GM19455 (cell line): Measurements from ENCODE around the gene OTP.

ENCODE experiments used
- ATAC-seq: cut with Tn5 transposase; IDR thresholded peaks from one replicate; pipeline ENCODE4 v1.9.1; 2021; ENCODE audit not compliant: unreplicated experiment

Gene OTP

GRCh38 chr5:77637998-77638762 lies at the start of gene OTP:
TSS of gene OTP (minus strand) at chr5:77638713. CDS start at chr5:77638549, 164 bp downstream.
- no peak for ATAC-seq

GRCh38 chr5:77683171-77683732 lies 44.7 kb upstream of the OTP start:
- no peak for ATAC-seq

GRCh38 chr5:77670526-77670925 lies 32.0 kb upstream of the OTP start:
- no peak for ATAC-seq

GRCh38 chr5:77669677-77670076 lies 31.2 kb upstream of the OTP start:
- ATAC-seq: no peak

- no peak for ATAC-seq
These were observed 24.8 kb upstream of the OTP start for GRCh38 chr5:77663090-77663863.

GRCh38 chr5:77662635-77663034 lies 24.1 kb upstream of the OTP start:
- ATAC-seq: no peak

- ATAC-seq: no peak
These were observed 20.1 kb upstream of the OTP start for GRCh38 chr5:77658662-77659061.

GRCh38 chr5:77651343-77651742 lies 12.8 kb upstream of the OTP start:
- ATAC-seq: no peak

GRCh38 chr5:77650686-77651085 lies 12.2 kb upstream of the OTP start:
- ATAC-seq: no peak

GRCh38 chr5:77649776-77650175 lies 11.3 kb upstream of the OTP start:
- no peak for ATAC-seq

GRCh38 chr5:77645995-77646639 lies 7.6 kb upstream of the OTP start:
- no peak for ATAC-seq

GRCh38 chr5:77645158-77645994 lies 6.9 kb upstream of the OTP start:
- ATAC-seq: no peak

GRCh38 chr5:77644371-77645157 lies 6.1 kb upstream of the OTP start:
- ATAC-seq: no peak

- no peak for ATAC-seq
These were observed 5.3 kb upstream of the OTP start for GRCh38 chr5:77643654-77644370.

- ATAC-seq: no peak
These were observed 4.5 kb upstream of the OTP start for GRCh38 chr5:77642738-77643653.

GRCh38 chr5:77641963-77642737 lies 3.6 kb upstream of the OTP start:
- ATAC-seq: no peak

GRCh38 chr5:77641397-77641943 lies 3.0 kb upstream of the OTP start:
- ATAC-seq: no peak
